ENCODE measurements around the gene HNRNPUL1. TPM values are rescaled to one million over a fixed set of nuclear protein-coding genes. Genes with fewer than 3 reads are reported as not detected.

Gene HNRNPUL1
- total and polyA plus RNA-seq, 9 of the 15 experiments (the other 6 are each of a cell fraction or from before 2014, with no cell fraction given): 7.3 to 211 (median 85.0) TPM

- TF ChIP-seq, protein P1, sequence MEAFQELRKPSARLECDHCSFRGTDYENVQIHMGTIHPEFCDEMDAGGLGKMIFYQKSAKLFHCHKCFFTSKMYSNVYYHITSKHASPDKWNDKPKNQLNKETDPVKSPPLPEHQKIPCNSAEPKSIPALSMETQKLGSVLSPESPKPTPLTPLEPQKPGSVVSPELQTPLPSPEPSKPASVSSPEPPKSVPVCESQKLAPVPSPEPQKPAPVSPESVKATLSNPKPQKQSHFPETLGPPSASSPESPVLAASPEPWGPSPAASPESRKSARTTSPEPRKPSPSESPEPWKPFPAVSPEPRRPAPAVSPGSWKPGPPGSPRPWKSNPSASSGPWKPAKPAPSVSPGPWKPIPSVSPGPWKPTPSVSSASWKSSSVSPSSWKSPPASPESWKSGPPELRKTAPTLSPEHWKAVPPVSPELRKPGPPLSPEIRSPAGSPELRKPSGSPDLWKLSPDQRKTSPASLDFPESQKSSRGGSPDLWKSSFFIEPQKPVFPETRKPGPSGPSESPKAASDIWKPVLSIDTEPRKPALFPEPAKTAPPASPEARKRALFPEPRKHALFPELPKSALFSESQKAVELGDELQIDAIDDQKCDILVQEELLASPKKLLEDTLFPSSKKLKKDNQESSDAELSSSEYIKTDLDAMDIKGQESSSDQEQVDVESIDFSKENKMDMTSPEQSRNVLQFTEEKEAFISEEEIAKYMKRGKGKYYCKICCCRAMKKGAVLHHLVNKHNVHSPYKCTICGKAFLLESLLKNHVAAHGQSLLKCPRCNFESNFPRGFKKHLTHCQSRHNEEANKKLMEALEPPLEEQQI (IDR thresholded peaks at IDR 0.05): peak; percentile 80
- no peak for TF ChIP-seq BRD4 (IDR thresholded peaks at IDR 0.05)
- TF ChIP-seq MITF (IDR thresholded peaks at IDR 0.05): peak; percentile 97
- no peak for TF ChIP-seq MLX (CRISPR knock-in tag; conservative IDR thresholded peaks at IDR 0.05)
- TF ChIP-seq, protein P2, sequence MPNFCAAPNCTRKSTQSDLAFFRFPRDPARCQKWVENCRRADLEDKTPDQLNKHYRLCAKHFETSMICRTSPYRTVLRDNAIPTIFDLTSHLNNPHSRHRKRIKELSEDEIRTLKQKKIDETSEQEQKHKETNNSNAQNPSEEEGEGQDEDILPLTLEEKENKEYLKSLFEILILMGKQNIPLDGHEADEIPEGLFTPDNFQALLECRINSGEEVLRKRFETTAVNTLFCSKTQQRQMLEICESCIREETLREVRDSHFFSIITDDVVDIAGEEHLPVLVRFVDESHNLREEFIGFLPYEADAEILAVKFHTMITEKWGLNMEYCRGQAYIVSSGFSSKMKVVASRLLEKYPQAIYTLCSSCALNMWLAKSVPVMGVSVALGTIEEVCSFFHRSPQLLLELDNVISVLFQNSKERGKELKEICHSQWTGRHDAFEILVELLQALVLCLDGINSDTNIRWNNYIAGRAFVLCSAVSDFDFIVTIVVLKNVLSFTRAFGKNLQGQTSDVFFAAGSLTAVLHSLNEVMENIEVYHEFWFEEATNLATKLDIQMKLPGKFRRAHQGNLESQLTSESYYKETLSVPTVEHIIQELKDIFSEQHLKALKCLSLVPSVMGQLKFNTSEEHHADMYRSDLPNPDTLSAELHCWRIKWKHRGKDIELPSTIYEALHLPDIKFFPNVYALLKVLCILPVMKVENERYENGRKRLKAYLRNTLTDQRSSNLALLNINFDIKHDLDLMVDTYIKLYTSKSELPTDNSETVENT (CRISPR knock-in tag; IDR thresholded peaks at IDR 0.05): peak; percentile 54; the same call in 1 of the 2 replicates
- 0 out of 2 replicates have a peak, but pooled peaks have one; percentile 4 for TF ChIP-seq PKNOX1 (IDR thresholded peaks at IDR 0.05)
- TF ChIP-seq ZNF197 (CRISPR knock-in tag; IDR thresholded peaks at IDR 0.05; ENCODE audit: low read depth): peak; percentile 33; the same call in 1 of the 2 replicates
- no peak for TF ChIP-seq EZH2 (IDR thresholded peaks at IDR 0.05; ENCODE audit: borderline replicate concordance, low read depth, low read length)
- TF ChIP-seq, protein P3, sequence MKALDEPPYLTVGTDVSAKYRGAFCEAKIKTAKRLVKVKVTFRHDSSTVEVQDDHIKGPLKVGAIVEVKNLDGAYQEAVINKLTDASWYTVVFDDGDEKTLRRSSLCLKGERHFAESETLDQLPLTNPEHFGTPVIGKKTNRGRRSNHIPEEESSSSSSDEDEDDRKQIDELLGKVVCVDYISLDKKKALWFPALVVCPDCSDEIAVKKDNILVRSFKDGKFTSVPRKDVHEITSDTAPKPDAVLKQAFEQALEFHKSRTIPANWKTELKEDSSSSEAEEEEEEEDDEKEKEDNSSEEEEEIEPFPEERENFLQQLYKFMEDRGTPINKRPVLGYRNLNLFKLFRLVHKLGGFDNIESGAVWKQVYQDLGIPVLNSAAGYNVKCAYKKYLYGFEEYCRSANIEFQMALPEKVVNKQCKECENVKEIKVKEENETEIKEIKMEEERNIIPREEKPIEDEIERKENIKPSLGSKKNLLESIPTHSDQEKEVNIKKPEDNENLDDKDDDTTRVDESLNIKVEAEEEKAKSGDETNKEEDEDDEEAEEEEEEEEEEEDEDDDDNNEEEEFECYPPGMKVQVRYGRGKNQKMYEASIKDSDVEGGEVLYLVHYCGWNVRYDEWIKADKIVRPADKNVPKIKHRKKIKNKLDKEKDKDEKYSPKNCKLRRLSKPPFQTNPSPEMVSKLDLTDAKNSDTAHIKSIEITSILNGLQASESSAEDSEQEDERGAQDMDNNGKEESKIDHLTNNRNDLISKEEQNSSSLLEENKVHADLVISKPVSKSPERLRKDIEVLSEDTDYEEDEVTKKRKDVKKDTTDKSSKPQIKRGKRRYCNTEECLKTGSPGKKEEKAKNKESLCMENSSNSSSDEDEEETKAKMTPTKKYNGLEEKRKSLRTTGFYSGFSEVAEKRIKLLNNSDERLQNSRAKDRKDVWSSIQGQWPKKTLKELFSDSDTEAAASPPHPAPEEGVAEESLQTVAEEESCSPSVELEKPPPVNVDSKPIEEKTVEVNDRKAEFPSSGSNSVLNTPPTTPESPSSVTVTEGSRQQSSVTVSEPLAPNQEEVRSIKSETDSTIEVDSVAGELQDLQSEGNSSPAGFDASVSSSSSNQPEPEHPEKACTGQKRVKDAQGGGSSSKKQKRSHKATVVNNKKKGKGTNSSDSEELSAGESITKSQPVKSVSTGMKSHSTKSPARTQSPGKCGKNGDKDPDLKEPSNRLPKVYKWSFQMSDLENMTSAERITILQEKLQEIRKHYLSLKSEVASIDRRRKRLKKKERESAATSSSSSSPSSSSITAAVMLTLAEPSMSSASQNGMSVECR (CRISPR knock-in tag; IDR thresholded peaks at IDR 0.05): peak; percentile 88
- TF ChIP-seq ZNF41 (CRISPR knock-in tag; conservative IDR thresholded peaks at IDR 0.05): no peak
- TF ChIP-seq USF2 (CRISPR knock-in tag; IDR thresholded peaks at IDR 0.05): peak; percentile 49; the same call in 1 of the 2 replicates
Observed at GRCh38 chr19:41310033-41310831, 46.1 kb downstream of the HNRNPUL1 start, which contains the start of gene CCDC97 (continued).

Measured in K562 (cell line).